ENCODE measurements around the gene IMMP2L. TPM values are rescaled to one million over a fixed set of nuclear protein-coding genes. Genes with fewer than 3 reads are reported as not detected.

IMMP2L gene
- total RNA-seq, 2 experiments from 2014 or later: 17.4 to 30.2 TPM

DNA sequence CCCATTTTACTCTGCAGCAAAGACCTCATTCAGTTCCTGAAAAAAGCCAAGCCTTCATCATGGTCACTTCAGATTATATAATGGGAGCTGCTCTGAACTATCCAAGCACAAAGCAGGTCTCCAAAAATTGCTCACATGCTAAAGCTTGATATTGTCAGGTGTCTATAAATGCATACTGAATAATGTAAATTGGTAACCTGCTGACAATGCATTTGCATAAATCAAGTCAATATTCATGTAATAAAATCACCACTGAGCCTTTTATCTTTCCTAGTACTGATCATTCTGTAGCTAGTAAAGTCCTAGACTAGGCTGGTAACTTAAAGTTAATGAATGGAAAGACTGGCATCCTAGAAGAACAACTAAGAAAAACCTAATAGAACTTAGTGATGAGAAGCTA, 188.3 kb downstream of the IMMP2L start:
- intact Hi-C loops (cut with micrococcal nuclease): no loop called here

DNA sequence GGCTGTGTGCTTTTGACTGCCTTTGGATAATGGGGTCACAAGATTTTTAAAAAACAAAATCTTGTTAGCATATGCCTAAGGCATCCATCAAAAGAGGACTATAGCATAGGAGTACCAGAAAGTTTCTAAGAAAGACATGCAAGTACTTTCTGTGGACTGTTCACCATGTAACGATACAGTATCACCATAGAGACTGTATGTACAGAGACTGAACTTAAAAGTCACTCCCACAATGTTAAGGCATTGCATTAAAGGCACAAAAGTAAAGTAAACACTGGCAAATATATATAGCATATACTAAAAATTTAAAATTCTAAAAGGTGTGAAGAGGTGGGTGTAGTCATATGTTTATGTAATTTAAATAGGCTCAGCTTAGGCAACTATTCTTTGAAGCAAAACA, 190.9 kb downstream of the IMMP2L start:
- no peak overlapping the region for H3K4me3 Mint-ChIP-seq
- no peaks in the 10 kb centered on the region for H3K27me3 Mint-ChIP-seq
- H3K27ac Mint-ChIP-seq: no peak overlapping the region
- peaks cover 3% of the 10 kb centered on the region for H3K4me1 Mint-ChIP-seq (ENCODE audit: low read depth)
- no peak for ATAC-seq
- TF ChIP-seq, protein P1, sequence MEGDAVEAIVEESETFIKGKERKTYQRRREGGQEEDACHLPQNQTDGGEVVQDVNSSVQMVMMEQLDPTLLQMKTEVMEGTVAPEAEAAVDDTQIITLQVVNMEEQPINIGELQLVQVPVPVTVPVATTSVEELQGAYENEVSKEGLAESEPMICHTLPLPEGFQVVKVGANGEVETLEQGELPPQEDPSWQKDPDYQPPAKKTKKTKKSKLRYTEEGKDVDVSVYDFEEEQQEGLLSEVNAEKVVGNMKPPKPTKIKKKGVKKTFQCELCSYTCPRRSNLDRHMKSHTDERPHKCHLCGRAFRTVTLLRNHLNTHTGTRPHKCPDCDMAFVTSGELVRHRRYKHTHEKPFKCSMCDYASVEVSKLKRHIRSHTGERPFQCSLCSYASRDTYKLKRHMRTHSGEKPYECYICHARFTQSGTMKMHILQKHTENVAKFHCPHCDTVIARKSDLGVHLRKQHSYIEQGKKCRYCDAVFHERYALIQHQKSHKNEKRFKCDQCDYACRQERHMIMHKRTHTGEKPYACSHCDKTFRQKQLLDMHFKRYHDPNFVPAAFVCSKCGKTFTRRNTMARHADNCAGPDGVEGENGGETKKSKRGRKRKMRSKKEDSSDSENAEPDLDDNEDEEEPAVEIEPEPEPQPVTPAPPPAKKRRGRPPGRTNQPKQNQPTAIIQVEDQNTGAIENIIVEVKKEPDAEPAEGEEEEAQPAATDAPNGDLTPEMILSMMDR (IDR thresholded peaks at IDR 0.05): no peak
- POLR2A ChIA-PET: no interaction called here
- no peaks in the 10 kb centered on the region for H3K9me3 Mint-ChIP-seq
- intact Hi-C loops (cut with micrococcal nuclease): no loop called here
- peaks cover 3% of the 10 kb centered on the region for H3K36me3 Mint-ChIP-seq (ENCODE audit: low read depth)
- CTCF ChIA-PET: no interaction called here
- DNase-seq: no peak

More for the DNA sequence above, 188.3 kb downstream of the IMMP2L start:
- peaks cover 3% of the 10 kb centered on the region for H3K4me1 Mint-ChIP-seq (ENCODE audit: low read depth)
- no peak overlapping the region for H3K4me3 Mint-ChIP-seq
- H3K27me3 Mint-ChIP-seq: no peaks in the 10 kb centered on the region
- H3K9me3 Mint-ChIP-seq: no peaks in the 10 kb centered on the region
- POLR2A ChIA-PET: no interaction called here
- CTCF ChIA-PET: interaction anchor here (0.7 to 1.0 kb wide), 3 partner anchors 9 to 275 kb away, joined by 3 read pairs; no protein-coding TSS in a partner anchor
- peaks cover 6% of the 10 kb centered on the region for H3K36me3 Mint-ChIP-seq (ENCODE audit: low read depth)
- no peak overlapping the region for H3K27ac Mint-ChIP-seq
- ATAC-seq (no peak), DNase-seq (no peak)
- TF ChIP-seq, protein P1 (IDR thresholded peaks at IDR 0.05): no peak

DNA sequence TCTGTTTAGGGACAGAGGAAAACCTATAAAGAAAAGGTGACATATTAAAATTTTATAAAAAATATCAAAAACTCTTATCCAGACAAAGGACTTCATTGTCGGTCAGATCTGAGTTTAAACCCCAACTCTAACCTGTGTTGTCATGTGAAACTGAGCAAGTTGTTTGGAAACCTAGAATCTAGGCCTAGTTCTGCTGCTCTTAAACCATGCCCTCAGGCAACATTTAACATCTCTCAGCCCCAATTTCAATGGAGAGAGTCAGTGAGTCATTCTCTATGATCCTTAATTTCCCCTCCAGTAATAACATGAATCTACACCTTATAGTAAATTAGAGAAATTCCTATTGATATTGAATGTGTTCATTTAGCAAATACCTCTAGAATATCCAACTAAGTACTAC, 192.3 kb downstream of the IMMP2L start:
- no peaks in the 10 kb centered on the region for H3K9me3 Mint-ChIP-seq
- no peak overlapping the region for H3K4me3 Mint-ChIP-seq
- no peak for ATAC-seq
- no peak overlapping the region for H3K27ac Mint-ChIP-seq
- DNase-seq: no peak
- H3K4me1 Mint-ChIP-seq (ENCODE audit: low read depth): peaks cover 3% of the 10 kb centered on the region
- intact Hi-C loops (cut with micrococcal nuclease): no loop called here
- TF ChIP-seq, protein P1 (IDR thresholded peaks at IDR 0.05): no peak
- no peaks in the 10 kb centered on the region for H3K27me3 Mint-ChIP-seq
- ChIA-PET POLR2A (no interaction called here), CTCF (no interaction called here)
- H3K36me3 Mint-ChIP-seq (ENCODE audit: low read depth): no peaks in the 10 kb centered on the region

DNA sequence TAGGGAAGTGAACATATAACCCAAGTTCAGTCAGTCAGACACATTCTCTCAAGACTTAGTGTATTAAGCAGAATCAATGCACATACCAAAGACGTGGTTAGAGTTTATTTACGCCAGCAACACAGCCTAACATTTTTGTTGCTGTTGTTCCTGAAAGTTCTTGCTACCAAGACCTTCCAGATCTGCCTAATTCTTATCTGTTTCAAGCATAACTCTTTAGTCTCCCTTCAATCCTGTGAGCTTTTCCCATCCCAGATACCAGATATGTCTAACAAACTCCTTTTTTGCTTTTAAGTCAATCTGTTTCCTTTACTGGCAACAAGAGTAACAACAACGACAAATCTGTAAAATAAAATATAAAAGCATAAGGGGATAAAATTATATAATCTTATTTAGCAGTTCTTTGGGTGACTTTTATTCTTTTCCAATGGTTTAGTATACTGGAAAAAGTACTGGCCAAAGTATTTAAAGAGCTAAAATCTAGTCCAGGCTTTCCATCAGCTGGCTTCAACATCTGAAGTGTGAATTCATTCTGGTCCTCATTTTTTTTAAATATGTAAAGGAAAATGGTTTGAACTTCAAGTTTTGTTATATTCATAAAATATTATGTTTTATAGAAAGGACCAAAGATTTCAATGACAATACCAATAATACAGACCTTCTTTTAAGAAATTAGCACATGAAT, 193.8 kb downstream of the IMMP2L start:
- no peak overlapping the region for H3K27ac Mint-ChIP-seq
- no peaks in the 10 kb centered on the region for H3K36me3 Mint-ChIP-seq (ENCODE audit: low read depth)
- intact Hi-C loops (cut with micrococcal nuclease): no loop called here
- no peaks in the 10 kb centered on the region for H3K9me3 Mint-ChIP-seq
- no peak overlapping the region for H3K4me3 Mint-ChIP-seq
- ATAC-seq (no peak), DNase-seq (no peak)
- ChIA-PET CTCF (no interaction called here), POLR2A (no interaction called here)
- peaks cover 3% of the 10 kb centered on the region for H3K4me1 Mint-ChIP-seq (ENCODE audit: low read depth)
- TF ChIP-seq, protein P1 (IDR thresholded peaks at IDR 0.05): no peak
- H3K27me3 Mint-ChIP-seq: no peaks in the 10 kb centered on the region

DNA sequence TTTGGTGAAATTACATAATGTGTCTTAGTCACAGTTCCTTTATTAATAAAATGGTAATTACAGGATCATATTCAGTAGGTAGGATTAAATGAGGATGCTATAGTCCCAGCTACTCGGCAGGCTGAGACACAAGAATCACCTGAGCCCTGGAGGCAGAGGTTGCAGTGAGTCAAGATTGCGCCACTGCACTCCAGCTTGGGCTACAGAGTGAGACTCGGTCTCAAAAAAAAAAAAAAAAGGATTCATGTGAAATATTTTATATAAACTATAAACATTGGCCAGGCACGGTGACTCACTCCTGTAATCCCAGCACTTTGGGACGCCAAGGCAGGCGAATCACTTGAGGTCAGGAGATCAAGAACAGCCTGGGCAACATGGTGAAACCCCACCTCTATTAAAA, 197.9 kb downstream of the IMMP2L start:
- POLR2A ChIA-PET: no interaction called here
- no peak overlapping the region for H3K27ac Mint-ChIP-seq
- TF ChIP-seq, protein P1 (IDR thresholded peaks at IDR 0.05): no peak
- H3K36me3 Mint-ChIP-seq (ENCODE audit: low read depth): no peaks in the 10 kb centered on the region
- H3K27me3 Mint-ChIP-seq: no peaks in the 10 kb centered on the region
- DNase-seq (no peak), ATAC-seq (no peak)
- no peak overlapping the region for H3K4me3 Mint-ChIP-seq
- H3K9me3 Mint-ChIP-seq: no peaks in the 10 kb centered on the region
- CTCF ChIA-PET: no interaction called here
- intact Hi-C loops (cut with micrococcal nuclease): no loop called here
- H3K4me1 Mint-ChIP-seq (ENCODE audit: low read depth): no peaks in the 10 kb centered on the region

Data from activated CD8-positive, alpha-beta T cell treated with anti-CD3 and anti-CD28 coated beads for 36 hours (primary cell).